ENCODE measurements around the gene PP2D1. TPM values are rescaled to one million over a fixed set of nuclear protein-coding genes. Genes with fewer than 3 reads are reported as not detected.

Gene PP2D1
- total RNA-seq, 1 experiment from 2014 or later = not detected

- Histone ChIP-seq H3F3A (ENCODE audit: low read length, unreplicated experiment) (no peaks in the 10 kb centered on the region), H4K20me1 (ENCODE audit: low read length) (no peaks in the 10 kb centered on the region), H3K9me3 (ENCODE audit: low read length) (no peaks in the 10 kb centered on the region), H3K27ac (ENCODE audit: low read length) (no peak overlapping the region), H3K4me2 (ENCODE audit: low read length) (no peak overlapping the region), H3K9me2 (replicated peaks; ENCODE audit: low read length) (no peaks in the 10 kb centered on the region), H3K27me3 (ENCODE audit: low read length) (no peaks in the 10 kb centered on the region), H3K36me3 (ENCODE audit: low read depth, low read length) (no peaks in the 10 kb centered on the region), H3K9ac (ENCODE audit: low read length) (no peak overlapping the region), H2AFZ (ENCODE audit: low read length) (no peak overlapping the region), H3K4me1 (ENCODE audit: insufficient read depth, low read length) (peaks cover 28% of the 10 kb centered on the region), H3K79me2 (ENCODE audit: low read length) (no peaks in the 10 kb centered on the region), H3K4me3 (ENCODE audit: low read length) (no peak overlapping the region)
- POLR2A ChIA-PET (ENCODE audit: unreplicated experiment) = no interaction called here
- DNase-seq (no peak), ATAC-seq (no peak)
- intact Hi-C loops (cut with micrococcal nuclease) = no loop called here
- TF ChIP-seq, protein P1, sequence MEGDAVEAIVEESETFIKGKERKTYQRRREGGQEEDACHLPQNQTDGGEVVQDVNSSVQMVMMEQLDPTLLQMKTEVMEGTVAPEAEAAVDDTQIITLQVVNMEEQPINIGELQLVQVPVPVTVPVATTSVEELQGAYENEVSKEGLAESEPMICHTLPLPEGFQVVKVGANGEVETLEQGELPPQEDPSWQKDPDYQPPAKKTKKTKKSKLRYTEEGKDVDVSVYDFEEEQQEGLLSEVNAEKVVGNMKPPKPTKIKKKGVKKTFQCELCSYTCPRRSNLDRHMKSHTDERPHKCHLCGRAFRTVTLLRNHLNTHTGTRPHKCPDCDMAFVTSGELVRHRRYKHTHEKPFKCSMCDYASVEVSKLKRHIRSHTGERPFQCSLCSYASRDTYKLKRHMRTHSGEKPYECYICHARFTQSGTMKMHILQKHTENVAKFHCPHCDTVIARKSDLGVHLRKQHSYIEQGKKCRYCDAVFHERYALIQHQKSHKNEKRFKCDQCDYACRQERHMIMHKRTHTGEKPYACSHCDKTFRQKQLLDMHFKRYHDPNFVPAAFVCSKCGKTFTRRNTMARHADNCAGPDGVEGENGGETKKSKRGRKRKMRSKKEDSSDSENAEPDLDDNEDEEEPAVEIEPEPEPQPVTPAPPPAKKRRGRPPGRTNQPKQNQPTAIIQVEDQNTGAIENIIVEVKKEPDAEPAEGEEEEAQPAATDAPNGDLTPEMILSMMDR (conservative IDR thresholded peaks at IDR 0.05; ENCODE audit: low read depth, low read length) = no peak
- no peak for TF ChIP-seq EZH2 (IDR thresholded peaks at IDR 0.05; ENCODE audit: low read length, unreplicated experiment)
- no peak for TF ChIP-seq EZH2phosphoT487 (IDR thresholded peaks at IDR 0.05; ENCODE audit: borderline replicate concordance, low read length)
- CTCF ChIA-PET = no interaction called here
- BruUV-seq (replicated peaks) = no TSS peak
Observed at GRCh38 chr3:20051123-20051806, 39.2 kb upstream of the PP2D1 start.

DNA sequence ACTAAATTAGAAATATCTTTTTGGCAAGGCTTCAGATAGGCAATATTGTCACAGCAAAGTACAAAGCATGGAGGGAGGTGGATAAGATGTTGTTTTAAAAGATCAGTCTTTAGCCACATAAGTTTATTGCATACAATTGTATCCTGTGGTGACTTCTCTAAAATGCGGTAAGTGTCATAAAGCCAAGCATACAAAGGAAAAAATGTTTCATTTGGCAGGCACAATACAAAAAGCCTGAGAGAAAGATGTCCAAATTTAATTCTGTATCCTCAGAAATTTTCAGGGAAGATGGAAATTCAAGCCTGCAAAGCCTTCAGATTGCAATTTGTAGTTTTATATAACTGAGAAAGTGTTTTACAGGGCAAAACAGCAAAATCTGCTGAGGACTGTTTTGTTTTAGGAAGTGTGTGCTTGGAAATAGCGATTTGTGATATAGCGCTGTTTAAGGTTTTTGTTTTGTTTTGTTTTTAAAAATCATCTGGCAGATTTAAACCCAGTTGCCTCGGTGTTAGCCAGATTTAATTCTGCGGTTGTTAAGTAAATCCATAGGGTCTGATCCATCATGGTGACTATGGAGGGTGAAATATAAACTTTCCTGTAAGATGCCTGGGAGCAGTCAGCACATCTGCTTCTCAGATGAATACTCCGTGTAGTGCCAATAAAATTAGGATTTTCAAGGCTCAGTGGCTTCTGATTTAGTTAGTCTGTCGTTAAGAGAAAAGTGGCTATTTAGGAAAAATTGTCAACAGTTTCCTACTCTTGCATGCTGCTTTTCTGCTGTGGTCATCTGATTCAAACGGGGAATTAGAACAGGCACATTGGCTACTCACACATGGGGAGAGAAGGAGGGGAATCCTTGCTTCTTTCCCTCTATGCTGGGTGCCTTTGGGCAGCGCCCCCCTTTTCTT is 36.2 kb upstream of the PP2D1 start:
- no peaks in the 10 kb centered on the region for H3K9me3 ChIP-seq (ENCODE audit: low read length)
- no peaks in the 10 kb centered on the region for H3K36me3 ChIP-seq (ENCODE audit: low read depth, low read length)
- H3K9me2 ChIP-seq (replicated peaks; ENCODE audit: low read length) = no peaks in the 10 kb centered on the region
- H3K4me3 ChIP-seq (ENCODE audit: low read length) = no peak overlapping the region
- ATAC-seq (no peak), DNase-seq (no peak)
- no peak for TF ChIP-seq EZH2phosphoT487 (IDR thresholded peaks at IDR 0.05; ENCODE audit: borderline replicate concordance, low read length)
- TF ChIP-seq, protein P1 (conservative IDR thresholded peaks at IDR 0.05; ENCODE audit: low read depth, low read length) = no peak
- TF ChIP-seq EZH2 (IDR thresholded peaks at IDR 0.05; ENCODE audit: low read length, unreplicated experiment) = no peak
- H4K20me1 ChIP-seq (ENCODE audit: low read length) = no peaks in the 10 kb centered on the region
- H2AFZ ChIP-seq (ENCODE audit: low read length) = no peak overlapping the region
- CTCF ChIA-PET = no interaction called here
- no peaks in the 10 kb centered on the region for H3K27me3 ChIP-seq (ENCODE audit: low read length)
- intact Hi-C loops (cut with micrococcal nuclease) = no loop called here
- no peaks in the 10 kb centered on the region for H3F3A ChIP-seq (ENCODE audit: low read length, unreplicated experiment)
- no TSS peak for BruUV-seq (replicated peaks)
- H3K4me1 ChIP-seq (ENCODE audit: insufficient read depth, low read length) = peaks cover 11% of the 10 kb centered on the region; the same call in 1 of the 2 replicates
- no peak overlapping the region for H3K27ac ChIP-seq (ENCODE audit: low read length)
- no peak overlapping the region for H3K9ac ChIP-seq (ENCODE audit: low read length)
- no peaks in the 10 kb centered on the region for H3K79me2 ChIP-seq (ENCODE audit: low read length)
- POLR2A ChIA-PET (ENCODE audit: unreplicated experiment) = no interaction called here
- H3K4me2 ChIP-seq (ENCODE audit: low read length) = no peak overlapping the region

Data from PC-3 (cell line).